HG02759 (cell line): ENCODE data around the gene SEC14L5.
A peak's percentile ranks its signal among the peaks of the same experiment; 100 is the strongest.
"Not testable (repeated sequence)": the region's sequence is repeated elsewhere in the genome, so short reads cannot be mapped to it uniquely, and the experiment has no call there.

Experiments
- ATAC-seq: cut with Tn5 transposase; IDR thresholded peaks from one replicate; pipeline ENCODE4 v1.9.1; 2021; ENCODE audit warnings: mild to moderate bottlenecking, moderate library complexity; ENCODE audit not compliant: unreplicated experiment

SEC14L5 gene

DNA sequence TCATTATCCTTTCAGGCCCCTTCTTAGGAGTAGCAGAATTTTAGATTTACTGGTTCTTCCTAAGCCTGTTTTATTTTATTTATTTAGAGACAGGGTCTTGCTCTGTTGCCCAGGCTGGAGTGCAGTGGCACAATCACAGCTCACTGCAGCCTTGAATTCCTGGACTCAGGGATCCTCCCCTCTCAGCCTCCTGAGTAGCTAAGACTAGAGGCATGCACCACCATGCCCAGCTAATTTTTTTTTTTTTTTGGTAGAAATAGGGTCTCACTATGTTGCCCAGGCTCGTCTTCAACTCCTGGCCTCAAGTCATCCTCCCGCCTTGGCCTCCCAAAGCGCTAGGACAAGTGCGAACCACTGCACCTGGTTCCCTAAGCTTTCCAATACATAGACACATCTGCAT is 28.5 kb upstream of the SEC14L5 start:
- ATAC-seq = not testable (repeated sequence)

DNA sequence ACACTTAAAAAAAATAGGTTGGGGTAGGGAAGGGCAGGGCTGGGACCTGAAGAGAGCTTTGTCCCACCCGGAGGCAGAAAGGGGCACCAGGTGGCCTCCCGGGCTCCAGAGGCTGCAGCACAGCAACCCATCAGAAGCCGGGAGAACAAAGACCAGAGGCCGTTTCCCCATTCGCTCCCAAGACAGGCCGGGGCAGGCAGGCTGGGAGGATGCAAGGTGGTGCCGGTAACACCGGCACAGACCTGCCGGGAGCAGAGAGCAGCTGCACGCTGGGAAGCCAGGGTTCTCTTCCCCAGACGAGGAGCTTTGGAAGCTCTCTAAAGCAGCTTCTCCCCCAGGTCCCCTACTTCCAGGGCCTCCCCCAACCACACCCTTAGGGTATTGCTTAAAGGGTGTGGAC is 26.7 kb upstream of the SEC14L5 start:
- ATAC-seq = no peak

GRCh38 chr16:4933433-4933832 is 24.7 kb upstream of the SEC14L5 start:
- no peak for ATAC-seq

- no peak for ATAC-seq
Observed at GRCh38 chr16:4933871-4934395, 24.2 kb upstream of the SEC14L5 start.

DNA sequence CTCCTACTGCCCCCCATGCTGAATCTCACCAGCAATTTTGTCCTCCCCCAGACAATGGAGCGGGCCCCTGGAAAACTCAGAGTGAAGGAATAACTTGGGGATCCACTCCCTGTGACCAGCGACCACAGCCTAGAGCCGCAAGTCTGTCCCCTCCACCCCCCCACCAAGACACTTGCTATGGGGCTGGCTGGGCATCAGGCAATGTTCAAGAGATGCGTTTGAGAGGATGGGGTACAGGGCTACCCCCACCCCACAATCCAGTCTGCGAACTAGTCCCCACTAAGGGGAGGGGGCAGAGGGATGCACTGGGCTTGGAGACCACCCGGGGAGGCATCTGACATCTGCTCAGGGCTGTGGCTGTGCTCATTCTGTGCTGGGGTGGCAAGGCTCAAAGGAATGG is 23.5 kb upstream of the SEC14L5 start:
- no peak for ATAC-seq

DNA sequence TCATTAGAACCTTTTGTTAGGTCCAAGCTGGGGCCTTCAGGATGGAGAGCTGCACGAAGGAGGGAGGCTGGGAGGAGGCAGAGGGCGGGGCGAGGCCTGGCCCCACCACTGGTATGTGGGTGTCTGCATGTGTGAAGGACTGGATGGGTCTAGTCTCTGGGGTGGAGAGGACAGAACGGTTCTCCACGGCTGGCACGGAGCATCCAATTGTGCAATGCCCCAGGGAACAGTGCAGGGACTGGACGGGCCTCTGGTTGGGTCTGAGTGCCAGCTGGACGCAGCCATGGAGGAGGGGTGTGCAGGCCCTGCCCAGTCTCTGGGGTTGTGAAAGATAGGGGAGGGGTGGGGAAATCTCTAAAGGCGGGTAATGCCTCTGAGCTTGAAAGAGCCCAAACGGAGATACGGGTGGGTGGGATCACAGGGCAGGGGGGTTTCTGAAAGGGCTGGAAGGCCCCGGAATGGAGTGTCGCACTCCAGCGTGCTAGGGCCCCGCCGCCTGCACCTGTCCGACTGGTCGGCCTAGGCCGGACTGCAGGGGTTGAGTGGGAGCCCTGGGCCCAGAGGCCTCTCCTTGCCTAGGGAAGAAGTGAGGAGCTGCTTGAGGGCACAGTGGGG is 22.8 kb upstream of the SEC14L5 start:
- no peak for ATAC-seq

DNA sequence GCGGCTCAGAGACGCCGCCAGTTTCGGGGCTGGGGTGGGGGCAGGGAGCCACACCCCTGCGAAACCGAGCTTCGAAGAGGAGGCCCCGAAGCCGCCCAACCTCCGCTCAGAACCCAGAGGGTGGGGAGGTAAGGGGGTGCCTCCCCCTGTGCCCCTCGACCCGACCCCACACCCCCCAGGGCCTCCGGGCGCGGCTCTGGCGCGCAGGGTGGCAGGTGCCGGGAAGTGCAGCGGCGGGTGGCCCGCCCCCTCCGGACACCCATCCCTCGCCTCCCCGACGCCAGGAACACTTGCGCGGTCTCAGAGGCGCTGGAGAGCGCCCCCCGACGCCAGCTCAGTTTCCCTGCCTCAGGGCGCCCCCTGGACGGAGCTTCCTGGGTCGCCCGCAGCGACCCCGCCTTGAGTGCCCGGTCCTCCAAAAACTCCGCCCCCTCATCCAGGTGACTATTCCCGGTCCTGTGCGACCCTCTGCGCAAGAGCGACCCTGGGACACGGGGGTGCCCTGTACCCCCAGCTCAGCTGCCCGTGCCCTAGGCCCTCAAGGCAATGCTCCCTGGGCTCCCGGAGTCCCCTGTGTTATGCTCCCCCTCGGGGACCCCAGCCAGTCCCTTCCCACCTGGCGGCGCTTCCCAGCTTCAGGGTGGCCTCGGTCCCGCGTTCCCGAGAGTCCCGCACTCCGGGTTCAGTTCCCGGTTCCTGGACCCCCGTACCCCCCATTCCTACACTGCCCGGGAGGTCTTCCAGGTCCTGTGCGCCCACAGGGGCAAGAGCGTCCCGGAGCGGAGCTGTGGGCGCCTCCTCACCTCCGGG is 21.7 kb upstream of the SEC14L5 start:
- ATAC-seq = peak; percentile 14

DNA sequence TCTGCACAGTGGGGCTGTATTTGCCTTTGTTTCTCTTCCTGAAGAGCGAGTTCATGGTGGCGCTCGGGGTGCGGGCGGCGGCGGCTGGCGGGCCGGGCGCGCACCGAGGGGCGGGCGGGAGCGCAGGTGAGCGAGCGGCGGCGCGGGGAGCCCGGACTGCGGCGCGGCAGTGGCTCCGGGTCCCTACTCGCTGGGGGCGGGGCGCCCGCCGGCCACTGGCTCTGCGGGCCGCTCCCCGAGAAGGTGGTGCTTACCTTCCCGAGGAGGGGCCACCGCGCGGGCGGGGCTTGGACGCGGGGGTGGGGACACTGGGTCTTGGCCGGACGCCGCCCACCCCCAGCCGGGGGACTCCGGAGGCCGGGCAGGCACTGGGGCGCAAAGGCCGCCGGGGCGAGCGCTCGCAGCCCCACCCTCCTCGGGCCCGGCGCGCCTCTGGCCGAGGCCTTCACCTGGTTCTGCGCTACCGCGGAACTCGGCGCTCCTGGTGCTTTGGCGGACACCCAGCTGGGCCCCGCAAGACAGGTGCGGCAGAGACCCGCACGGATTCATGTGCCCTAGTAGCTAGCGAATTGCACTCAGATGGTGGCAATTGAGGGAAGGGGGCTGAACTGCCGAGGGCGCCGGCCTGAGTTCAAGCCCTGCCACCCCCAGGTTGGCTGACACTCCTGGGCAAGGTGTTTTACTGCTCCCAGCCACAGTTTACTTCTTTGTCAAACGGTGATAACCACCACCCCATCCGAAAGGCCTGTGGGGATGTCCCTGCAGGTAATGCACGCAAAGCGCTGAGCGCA is 20.9 kb upstream of the SEC14L5 start, which contains the start of gene PPL:
PPL (minus strand) TSS at position 158 of the 791 bp plus-strand sequence; CDS start at position 55, 103 bp downstream.
- peak; percentile 67 for ATAC-seq

DNA sequence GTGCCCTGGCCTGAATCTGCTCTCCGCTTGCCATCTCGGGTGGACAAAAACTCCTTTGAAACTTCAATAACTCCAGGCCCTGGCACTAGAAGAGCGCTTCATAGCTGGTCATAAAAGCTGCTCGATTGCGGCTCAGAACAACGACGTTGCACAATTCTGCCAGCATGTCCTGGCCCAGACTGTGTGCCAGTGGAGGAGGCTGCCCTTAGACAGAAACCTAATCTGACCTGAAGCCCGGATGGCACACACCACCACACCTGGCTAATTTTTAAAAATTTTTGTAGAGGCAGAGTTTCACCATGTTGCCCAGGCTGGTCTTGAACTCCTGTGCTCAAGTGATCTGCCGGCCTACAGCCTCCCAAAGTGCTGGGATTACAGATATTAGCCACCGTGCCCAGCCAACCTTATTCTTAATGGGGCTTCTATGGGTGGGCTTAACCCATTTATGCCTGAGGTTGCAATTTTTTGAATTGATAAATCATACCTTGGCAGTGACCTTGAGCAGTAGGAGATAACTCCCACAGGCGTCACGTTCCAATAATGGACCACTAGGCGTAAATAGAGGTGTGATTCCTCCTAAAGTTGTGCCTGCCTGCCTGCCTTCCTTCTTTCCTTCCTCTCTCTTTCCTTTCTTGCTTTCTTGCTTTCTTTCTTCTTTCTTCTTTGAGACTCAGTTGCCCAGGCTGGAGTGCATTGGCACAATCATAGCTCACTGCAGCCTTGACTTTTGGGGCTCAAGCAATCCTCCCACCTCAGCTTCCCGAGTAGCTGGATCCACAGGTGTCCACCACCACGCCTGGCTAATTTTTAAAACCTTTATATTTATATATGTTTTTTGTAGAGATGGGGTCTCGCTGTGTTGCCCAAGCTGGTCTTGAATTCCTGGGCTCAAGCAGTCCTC is 20.1 kb upstream of the SEC14L5 start:
- no peak for ATAC-seq

DNA sequence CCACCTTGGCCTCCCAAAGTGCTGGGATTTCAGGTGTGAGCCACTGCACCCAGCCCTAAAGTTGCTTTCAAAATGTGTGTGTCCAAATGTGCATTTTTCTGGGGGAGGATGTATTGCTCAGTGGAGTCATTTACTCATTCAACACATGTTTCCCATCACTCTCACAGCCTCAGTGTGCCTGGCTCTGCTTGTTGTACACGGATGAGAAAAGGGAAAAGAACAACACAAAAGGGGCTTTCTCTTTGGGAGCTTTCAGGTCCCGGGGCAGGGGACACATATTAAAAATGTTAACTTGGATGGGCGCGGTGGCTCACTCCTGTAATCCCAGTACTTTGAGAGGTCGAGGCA is 19.5 kb upstream of the SEC14L5 start:
- ATAC-seq = no peak

DNA sequence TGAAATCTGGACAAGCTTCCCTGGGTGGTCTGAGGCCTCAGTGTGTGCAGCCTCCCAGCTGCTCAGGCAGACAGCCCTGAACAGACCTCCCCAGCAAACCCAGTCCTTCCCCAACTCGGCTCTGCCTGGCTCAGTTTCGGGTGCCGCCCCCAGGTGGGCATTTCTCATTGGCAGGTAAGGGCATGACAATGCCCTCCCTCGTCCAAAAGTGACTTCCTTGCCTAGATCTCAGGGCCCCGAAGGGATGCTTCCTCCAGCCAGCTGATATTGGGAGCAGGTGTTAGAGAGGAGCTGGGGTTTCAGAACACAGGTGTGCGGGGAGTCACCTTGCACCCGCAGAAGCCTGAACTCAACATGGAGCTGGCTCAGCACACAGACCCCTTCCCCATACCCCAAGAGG is 17.4 kb upstream of the SEC14L5 start:
- ATAC-seq = no peak

GRCh38 chr16:4942481-4942880 is 15.6 kb upstream of the SEC14L5 start:
- ATAC-seq = no peak

- ATAC-seq = no peak
Observed at GRCh38 chr16:4944333-4945281, 13.5 kb upstream of the SEC14L5 start.

- no peak for ATAC-seq
Observed at GRCh38 chr16:4945560-4946502, 12.3 kb upstream of the SEC14L5 start.

DNA sequence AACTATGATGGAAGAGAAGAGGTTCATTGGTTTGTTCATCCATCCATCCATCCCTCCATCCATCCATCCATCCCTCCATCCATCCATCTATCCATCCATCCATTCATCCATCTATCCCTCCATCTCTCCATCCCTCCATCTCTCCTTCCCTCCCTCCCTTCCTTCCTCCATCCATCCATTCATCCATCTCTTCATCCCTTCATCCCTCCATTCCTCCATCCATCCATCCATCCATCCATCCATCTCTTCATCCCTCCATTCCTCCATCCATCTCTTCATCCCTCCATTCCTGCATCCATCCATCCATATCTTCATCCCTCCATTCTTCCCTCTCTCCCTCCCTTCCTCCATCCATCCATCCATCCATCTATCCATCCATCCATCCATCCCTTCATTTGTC is 11.2 kb upstream of the SEC14L5 start:
- no peak for ATAC-seq

DNA sequence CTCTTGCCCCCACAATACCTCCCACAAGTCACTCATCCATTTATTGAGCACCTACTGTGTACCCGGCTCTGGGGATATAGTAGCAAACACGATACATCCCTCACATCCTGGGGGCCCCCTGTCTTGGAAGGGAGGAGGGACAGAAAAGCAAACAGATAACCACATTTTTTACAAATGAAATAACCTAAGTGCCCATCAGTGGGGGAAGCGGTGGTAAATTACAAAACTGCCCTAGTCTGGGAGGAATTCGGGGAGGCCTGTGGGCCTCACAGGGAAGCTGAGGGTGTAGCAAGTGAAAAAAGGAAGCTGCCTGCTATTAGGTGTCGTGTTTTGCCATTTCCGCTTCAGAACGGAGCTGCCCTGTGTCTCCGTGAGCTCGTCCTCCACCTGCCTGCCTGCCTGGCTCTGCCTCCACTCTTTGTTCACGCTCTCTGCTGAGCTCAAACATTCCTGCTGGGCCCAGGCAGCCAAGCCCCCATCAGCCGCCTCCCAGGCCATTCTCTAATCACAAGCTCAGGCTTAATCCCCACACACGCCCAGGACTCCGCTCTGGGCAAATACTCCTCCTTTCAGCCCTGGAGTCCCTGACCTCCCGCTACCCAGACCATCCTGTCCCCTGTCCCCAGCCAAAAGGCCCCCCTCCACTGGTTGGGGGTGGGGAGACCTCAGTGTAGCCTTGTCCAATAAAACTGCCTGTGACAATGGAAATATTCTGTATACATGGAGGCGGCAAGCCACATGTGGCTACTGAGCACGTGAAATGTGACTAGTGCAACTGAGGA is 10.2 kb upstream of the SEC14L5 start:
- ATAC-seq = no peak
